GM23248 (cell line): ENCODE results near the gene PARVB. TPM values are rescaled to one million over a fixed set of nuclear protein-coding genes. Genes with fewer than 3 reads are reported as not detected.

Experiments
- DNase-seq: peaks from one replicate; pipeline ENCODE4 v3.0.0-alpha.2; 2015
- H2AFZ ChIP-seq: fragments of 200-600 bp; sonication (generic); 2 replicates; pipeline ENCODE4 v1.6.1; 2016; ENCODE audit warnings: antibody characterized with exemption
- H3F3A ChIP-seq: fragments of 200-600 bp; sonication (generic); 2 replicates; pipeline ENCODE4 v1.6.1; 2016; ENCODE audit warnings: mild to moderate bottlenecking, antibody characterized with exemption, mixed run types; ENCODE audit not compliant: insufficient read depth
- H3K27ac ChIP-seq: fragments of 200-600 bp; sonication (generic); 2 replicates; pipeline ENCODE4 v1.5.1; 2016; ENCODE audit warnings: mild to moderate bottlenecking
- H3K27me3 ChIP-seq: fragments of 200-600 bp; sonication (generic); replicated peaks from 2 replicates; pipeline ENCODE4 v1.6.1; 2016; ENCODE audit warnings: mild to moderate bottlenecking; ENCODE audit not compliant: insufficient read depth
- H3K36me3 ChIP-seq: fragments of 200-600 bp; sonication (generic); 2 replicates; pipeline ENCODE4 v1.6.1; 2016; ENCODE audit warnings: low read depth, mild to moderate bottlenecking
- H3K4me1 ChIP-seq: fragments of 200-600 bp; sonication (generic); 2 replicates; pipeline ENCODE4 v1.6.1; 2016; ENCODE audit warnings: mild to moderate bottlenecking; ENCODE audit not compliant: insufficient read depth
- H3K4me2 ChIP-seq: fragments of 200-600 bp; sonication (generic); one replicate; pipeline ENCODE4 v1.6.1; 2016; ENCODE audit warnings: mild to moderate bottlenecking; ENCODE audit not compliant: unreplicated experiment
- H3K4me3 ChIP-seq: fragments of 200-600 bp; sonication (generic); 2 replicates; pipeline ENCODE4 v1.5.1; 2016; ENCODE audit warnings: mild to moderate bottlenecking
- H3K79me2 ChIP-seq: fragments of 200-600 bp; sonication (generic); 2 replicates; pipeline ENCODE4 v1.6.1; 2016; ENCODE audit warnings: mild to moderate bottlenecking; ENCODE audit not compliant: insufficient read depth
- H3K9ac ChIP-seq: fragments of 200-600 bp; sonication (generic); 2 replicates; pipeline ENCODE4 v1.6.1; 2016; ENCODE audit warnings: mild to moderate bottlenecking
- H3K9me2 ChIP-seq: fragments of 200-600 bp; sonication (generic); 2 replicates; pipeline ENCODE4 v1.6.1; 2016; ENCODE audit warnings: mixed run types, mild to moderate bottlenecking, moderate library complexity; ENCODE audit not compliant: insufficient read depth
- H3K9me3 ChIP-seq: fragments of 200-600 bp; sonication (generic); one replicate; pipeline ENCODE4 v1.6.1; 2017; ENCODE audit warnings: low read depth
- H4K20me1 ChIP-seq: fragments of 200-600 bp; sonication (generic); 2 replicates; pipeline ENCODE4 v1.6.0; 2016; ENCODE audit not compliant: insufficient read depth
- EZH2 ChIP-seq: fragments of 200-600 bp; sonication (generic); IDR thresholded peaks from 2 replicates; pipeline ENCODE4 v1.6.1; 2018; ENCODE audit warnings: antibody characterized with exemption, mild to moderate bottlenecking; ENCODE audit not compliant: insufficient read depth, poor library complexity, severe bottlenecking
- EZH2phosphoT487 ChIP-seq: fragments of 200-600 bp; sonication (generic); IDR thresholded peaks from 2 replicates; pipeline ENCODE4 v1.6.1; 2018; ENCODE audit warnings: antibody characterized with exemption, moderate library complexity, mild to moderate bottlenecking, low read depth; ENCODE audit not compliant: insufficient read depth
- WGBS, 2 experiments: methylation state at CpG; one replicate each; pipeline ENCODE4 v1.1.6; 2015 to 2017; ENCODE audit warnings: low lambda C conversion rate in 2 of 2, low coverage in 1 of 2; ENCODE audit errors: missing lambda C conversion rate in 2 of 2; 5-methylcytosine and 5-hydroxymethylcytosine counted together
- in situ Hi-C: fragments of 300-500 bp; cut with MboI; formaldehyde crosslinking; loops from 2 replicates; pipeline ENCODE4 v1.15.0; 2020
- polyA plus RNA-seq: library from polyadenylated mRNA; unstranded; fragments of >200 nt; fragmentation: Nextera tagmentation; extraction: Ambion mirVana; gene quantifications from 2 replicates; pipeline ENCODE4 v1.2.1, GENCODE V29; 2016
- total RNA-seq: library from RNA; depleted of rRNA; stranded (reverse); fragments of >200 nt; shearing (Covaris generic); gene quantifications from 2 replicates; pipeline ENCODE4 v1.2.3, GENCODE V29; 2014

Gene PARVB
- total and polyA plus RNA-seq, 2 experiments from 2014 or later, result 52.6 to 141 TPM

DNA sequence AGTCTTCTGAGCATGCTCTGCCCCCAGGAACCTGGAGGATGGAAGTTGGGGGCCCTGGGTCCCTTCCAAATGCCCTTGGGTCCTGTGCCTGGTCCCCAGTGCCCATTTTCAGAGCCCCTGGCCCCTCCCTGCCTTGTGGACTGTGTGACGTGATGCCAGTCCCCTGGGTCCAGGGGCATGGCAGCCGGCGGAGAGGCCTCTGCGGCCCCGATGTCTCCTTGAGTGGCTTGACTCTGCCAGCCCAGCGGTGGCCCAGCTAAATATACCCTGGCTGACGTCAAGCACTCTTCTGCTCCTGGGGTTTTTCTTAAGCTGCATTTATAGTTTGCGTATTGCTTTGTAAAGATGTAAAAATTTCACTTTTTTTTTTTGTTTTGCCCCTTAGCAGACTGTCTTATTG is 121.4 kb downstream of the PARVB start:
- DNase-seq, result no peak
- WGBS, 2 experiments, result 61 to 67% methylated on average over 7 to 8 of the region's 8 CpGs
- H3F3A ChIP-seq, result no peaks in the 10 kb centered on the region
- H3K4me1 ChIP-seq, result no peaks in the 10 kb centered on the region
- no peaks in the 10 kb centered on the region for H3K9me3 ChIP-seq
- H3K79me2 ChIP-seq, result no peaks in the 10 kb centered on the region
- no peaks in the 10 kb centered on the region for H3K9me2 ChIP-seq
- no peak overlapping the region for H3K9ac ChIP-seq
- no peaks in the 10 kb centered on the region for H3K27me3 ChIP-seq
- TF ChIP-seq EZH2 (no peak), EZH2phosphoT487 (no peak)
- H2AFZ ChIP-seq, result no peak overlapping the region
- no peak overlapping the region for H3K27ac ChIP-seq
- no peaks in the 10 kb centered on the region; the same call in 1 of the 2 replicates for H3K36me3 ChIP-seq
- no peak overlapping the region for H3K4me2 ChIP-seq
- H3K4me3 ChIP-seq, result no peak overlapping the region
- in situ Hi-C loops, result no loop called here
- H4K20me1 ChIP-seq, result no peaks in the 10 kb centered on the region

DNA sequence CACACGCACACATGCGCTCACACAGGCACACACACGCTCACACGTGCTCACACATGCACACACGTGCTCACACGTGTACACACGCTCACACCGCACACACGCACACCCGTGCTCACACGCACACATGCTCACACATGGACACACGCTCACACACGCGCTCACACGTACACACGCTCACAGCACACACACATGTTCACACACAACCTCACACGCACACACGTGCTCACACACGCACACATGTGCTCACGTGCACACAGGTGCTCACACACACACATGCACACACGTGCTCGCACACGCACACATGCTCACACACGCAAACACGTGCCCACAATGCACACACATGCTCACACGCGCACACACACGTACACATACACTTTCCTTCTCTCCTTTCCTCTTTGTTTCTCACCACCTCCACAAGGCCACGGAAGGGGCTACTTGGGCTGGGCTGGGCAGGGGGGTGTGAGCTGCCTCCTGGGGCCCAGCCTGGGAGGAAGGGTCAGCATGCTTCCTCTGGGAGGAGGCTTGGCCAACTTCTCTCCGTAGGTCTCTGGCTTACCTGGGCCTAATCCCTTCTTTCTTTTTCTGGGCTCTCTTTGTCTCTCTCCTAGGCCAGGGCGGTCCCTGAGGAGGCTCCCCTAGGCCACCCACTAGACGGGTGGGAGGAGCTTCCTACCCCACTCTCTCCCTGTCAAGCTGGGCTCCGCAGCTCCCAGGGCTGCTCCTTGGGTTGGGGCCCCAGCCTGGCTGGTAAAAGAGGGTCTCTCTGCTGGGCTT is 122.2 kb downstream of the PARVB start:
- DNase-seq, result no peak
- Histone ChIP-seq H3K4me3 (no peak overlapping the region), H3K4me1 (no peaks in the 10 kb centered on the region), H3K9ac (no peak overlapping the region), H4K20me1 (no peaks in the 10 kb centered on the region), H3K4me2 (no peak overlapping the region), H3K36me3 (no peaks in the 10 kb centered on the region; the same call in 1 of the 2 replicates), H3K9me2 (no peaks in the 10 kb centered on the region), H2AFZ (no peak overlapping the region), H3K79me2 (no peaks in the 10 kb centered on the region), H3K27ac (no peak overlapping the region), H3K27me3 (no peaks in the 10 kb centered on the region), H3F3A (no peaks in the 10 kb centered on the region), H3K9me3 (no peaks in the 10 kb centered on the region)
- 79 to 86% methylated on average over 27 to 33 of the region's 33 CpGs for WGBS, 2 experiments
- TF ChIP-seq EZH2 (no peak), EZH2phosphoT487 (no peak)
- in situ Hi-C loops, result no loop called here

GRCh38 chr22:44147008-44147645 is 123.0 kb downstream of the PARVB start:
- Histone ChIP-seq H2AFZ (no peak overlapping the region), H3K4me1 (0 out of 2 replicates have a peak, but pooled peaks cover 8% of the 10 kb centered on the region), H3K9me2 (no peaks in the 10 kb centered on the region), H3F3A (no peaks in the 10 kb centered on the region), H3K27ac (no peak overlapping the region), H3K79me2 (no peaks in the 10 kb centered on the region), H3K27me3 (no peaks in the 10 kb centered on the region), H3K36me3 (no peaks in the 10 kb centered on the region; the same call in 1 of the 2 replicates), H4K20me1 (no peaks in the 10 kb centered on the region), H3K9ac (no peak overlapping the region), H3K4me2 (no peak overlapping the region), H3K9me3 (no peaks in the 10 kb centered on the region), H3K4me3 (no peak overlapping the region)
- in situ Hi-C loops, result no loop called here
- no peak for DNase-seq
- WGBS, 2 experiments, result 83 to 85% methylated on average over 12 of the region's 12 CpGs
- TF ChIP-seq EZH2phosphoT487 (no peak), EZH2 (no peak)

DNA sequence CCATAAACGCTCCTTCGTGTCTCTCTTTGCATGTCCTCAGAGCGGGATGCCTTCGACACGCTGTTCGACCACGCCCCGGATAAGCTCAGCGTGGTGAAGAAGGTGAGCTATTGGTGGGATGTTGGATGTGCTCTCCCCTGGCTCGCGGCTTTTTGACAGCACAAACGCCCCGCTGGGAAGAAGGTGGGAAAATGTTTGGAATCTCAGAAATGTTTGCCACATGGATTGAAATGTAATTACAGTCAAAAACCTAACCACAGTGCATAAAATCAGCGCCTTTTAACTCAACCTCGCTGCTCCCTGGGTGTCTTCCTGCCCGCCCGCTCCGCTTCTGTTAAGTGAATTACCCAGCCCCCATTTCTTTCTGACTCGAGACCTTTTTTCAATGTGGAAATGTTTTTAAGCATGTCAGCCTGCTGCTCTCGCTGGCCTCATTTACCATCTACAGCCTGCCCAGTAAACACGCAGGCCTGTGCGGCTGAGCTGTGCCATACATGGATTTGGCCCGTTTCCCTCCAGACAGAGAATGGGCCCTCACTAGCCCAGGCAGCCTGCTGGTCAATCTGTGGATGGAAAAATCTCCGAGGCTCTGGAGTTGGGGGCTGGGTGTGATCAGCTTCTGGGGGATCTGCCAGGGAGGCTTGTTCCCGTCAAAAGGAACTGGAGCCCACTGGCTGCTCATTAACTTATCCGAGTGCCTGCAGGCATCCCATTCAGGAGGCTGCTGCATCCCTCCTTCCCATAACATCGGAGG is 123.9 kb downstream of the PARVB start:
- peak; percentile 16 for DNase-seq
- Histone ChIP-seq H3K79me2 (no peaks in the 10 kb centered on the region), H3F3A (no peaks in the 10 kb centered on the region), H2AFZ (no peak overlapping the region), H3K4me2 (no peak overlapping the region), H3K4me1 (0 out of 2 replicates have a peak, but pooled peaks cover 8% of the 10 kb centered on the region), H3K4me3 (no peak overlapping the region), H3K27me3 (no peaks in the 10 kb centered on the region), H3K27ac (no peak overlapping the region), H3K9ac (no peak overlapping the region), H4K20me1 (no peaks in the 10 kb centered on the region), H3K36me3 (peaks cover 5% of the 10 kb centered on the region; the same call in 1 of the 2 replicates), H3K9me3 (no peaks in the 10 kb centered on the region), H3K9me2 (no peaks in the 10 kb centered on the region)
- in situ Hi-C loops, result no loop called here
- TF ChIP-seq EZH2phosphoT487 (no peak), EZH2 (no peak)
- WGBS, 2 experiments, result 61 to 62% methylated on average over 27 of the region's 27 CpGs
